Activated T-helper 1 cell treated with Interleukin-2 at 50 U/mL for 16 hours (primary cell): ENCODE measurements around the gene PRRC2B.
"Not testable (repeated sequence)": the region's sequence is repeated elsewhere in the genome, so short reads cannot be mapped to it uniquely, and the experiment has no call there.

ENCODE experiments used
- DNase-seq: peaks from one replicate; pipeline ENCODE4 v3.0.0-alpha.2; 2020; ENCODE audit warnings: low read depth

Gene PRRC2B

DNA sequence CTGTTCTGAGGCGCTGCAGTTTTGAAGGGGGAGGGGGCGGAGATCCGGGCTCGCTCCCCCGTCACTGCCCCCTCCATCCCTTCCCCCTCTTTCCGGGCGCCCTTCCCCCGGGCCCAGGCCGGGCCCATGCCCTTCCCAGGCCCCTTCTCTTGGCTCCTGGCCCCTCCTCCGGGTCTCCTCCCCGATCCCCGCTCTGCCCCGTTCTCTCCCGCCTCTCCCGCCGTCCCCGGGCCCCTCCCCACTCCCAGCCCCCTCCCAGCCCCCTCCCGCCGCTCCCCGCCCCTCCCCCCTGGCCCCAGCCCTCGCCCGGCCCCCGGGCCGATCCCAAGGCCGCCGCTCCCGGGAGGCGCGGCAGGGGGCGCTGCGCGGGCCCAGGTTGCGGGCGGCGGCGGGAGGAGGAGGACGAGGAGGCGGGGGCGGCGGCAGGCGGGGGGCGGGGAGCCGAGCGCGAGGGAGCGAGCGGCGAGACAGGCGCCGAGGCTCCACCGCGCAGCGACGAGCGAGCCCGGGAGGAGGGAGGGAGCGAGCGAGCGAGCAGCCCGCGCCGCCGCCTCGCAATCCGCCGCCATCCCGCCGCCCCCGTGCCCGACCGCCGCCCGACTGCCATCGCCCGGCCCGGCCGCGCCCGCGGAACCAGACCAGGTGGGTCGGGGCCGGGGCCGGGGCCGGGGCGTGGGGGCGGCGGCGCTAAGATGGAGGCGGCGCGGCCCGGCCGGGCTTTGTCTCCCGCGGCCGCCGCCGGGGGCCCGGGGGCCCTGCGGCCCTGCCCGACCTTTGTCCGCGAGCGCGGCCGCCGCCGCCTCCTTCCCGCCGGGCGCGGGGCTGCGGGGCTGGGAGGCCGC, at the start of gene PRRC2B:
TSS of gene PRRC2B (plus strand) at position 465 of the 842 bp plus-strand sequence. CDS start 36,059 bp downstream, outside the sequence.
- DNase-seq = peak; percentile 82

DNA sequence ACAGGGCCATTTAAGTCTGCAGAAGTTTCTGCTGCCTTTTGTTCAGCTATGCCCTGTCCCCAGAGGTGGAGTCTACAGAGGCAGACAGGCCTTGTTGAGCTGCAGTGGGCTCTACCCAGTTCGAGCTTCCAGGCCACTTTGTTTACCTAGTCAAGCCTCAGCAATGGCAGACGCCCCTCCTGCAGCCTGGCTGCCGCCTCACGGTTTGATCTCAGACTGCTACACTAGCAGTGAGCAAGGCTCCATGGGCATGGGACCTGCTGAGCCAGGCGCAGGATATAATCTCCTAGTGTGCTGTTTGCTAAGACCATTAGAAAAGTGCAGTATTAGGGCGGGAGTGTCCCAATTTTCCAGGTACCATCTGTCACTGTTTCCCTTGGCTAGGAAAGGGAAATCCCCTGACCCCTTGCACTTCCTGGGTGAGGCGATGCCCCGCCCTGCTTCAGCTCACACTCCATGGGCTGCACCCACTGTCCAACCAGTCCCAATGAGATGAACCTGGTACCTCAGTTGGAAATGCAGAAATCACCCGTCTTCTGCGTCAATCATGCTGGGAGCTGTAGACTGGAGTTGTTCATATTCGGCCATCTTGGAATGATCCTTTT, 48.9 kb upstream of the PRRC2B start:
- not testable (repeated sequence) for DNase-seq

DNA sequence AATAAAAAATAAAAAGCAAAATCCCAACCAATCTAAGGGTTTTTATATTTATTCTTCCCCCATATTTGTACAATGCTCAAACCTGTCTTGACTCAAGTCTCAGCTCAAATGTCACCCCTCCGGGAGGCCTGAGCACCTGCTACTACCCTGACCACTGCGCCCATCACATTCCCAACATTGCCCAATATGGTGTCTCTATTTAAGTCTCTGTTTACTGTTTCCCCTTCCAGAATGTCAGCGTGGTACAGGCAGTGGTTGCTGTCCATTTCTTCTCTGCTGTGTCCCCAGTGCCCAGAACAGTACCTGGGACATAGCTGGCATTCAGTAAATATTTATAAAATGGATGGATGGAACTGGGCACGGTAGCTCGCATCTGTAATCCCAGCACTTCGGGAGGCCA, 47.3 kb upstream of the PRRC2B start:
- DNase-seq = no peak

DNA sequence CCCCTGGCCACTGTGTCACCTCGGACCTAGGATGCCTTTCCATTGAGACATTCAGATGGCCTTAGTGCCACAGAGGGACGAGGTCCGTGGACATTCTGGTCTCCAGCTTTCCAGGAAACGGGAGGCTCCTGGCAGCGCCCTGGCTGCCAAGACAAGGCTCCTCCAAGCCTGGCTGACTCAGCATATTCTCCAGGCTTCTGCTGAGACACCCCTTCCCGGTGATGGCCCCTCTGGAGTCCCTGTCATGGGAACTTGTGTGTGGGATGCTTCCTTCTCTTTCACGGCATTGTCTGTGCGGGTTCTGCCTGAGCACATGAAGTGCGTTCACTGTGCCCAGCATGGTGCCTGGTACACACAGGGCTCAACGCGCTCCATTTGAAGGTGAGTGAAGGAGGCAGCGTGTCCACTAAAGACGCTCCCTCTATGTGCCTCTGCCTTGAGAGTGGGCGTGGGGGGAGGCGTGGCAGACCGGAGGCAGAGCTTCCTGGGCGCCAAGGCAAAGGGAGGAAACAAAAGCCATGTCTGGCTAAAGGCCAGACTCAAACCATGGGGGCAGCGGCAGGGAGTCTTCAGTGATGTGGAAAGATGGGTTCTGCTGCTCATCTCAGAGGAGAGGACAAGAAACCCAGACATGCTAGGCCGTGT, 46.4 kb upstream of the PRRC2B start:
- no peak for DNase-seq

DNA sequence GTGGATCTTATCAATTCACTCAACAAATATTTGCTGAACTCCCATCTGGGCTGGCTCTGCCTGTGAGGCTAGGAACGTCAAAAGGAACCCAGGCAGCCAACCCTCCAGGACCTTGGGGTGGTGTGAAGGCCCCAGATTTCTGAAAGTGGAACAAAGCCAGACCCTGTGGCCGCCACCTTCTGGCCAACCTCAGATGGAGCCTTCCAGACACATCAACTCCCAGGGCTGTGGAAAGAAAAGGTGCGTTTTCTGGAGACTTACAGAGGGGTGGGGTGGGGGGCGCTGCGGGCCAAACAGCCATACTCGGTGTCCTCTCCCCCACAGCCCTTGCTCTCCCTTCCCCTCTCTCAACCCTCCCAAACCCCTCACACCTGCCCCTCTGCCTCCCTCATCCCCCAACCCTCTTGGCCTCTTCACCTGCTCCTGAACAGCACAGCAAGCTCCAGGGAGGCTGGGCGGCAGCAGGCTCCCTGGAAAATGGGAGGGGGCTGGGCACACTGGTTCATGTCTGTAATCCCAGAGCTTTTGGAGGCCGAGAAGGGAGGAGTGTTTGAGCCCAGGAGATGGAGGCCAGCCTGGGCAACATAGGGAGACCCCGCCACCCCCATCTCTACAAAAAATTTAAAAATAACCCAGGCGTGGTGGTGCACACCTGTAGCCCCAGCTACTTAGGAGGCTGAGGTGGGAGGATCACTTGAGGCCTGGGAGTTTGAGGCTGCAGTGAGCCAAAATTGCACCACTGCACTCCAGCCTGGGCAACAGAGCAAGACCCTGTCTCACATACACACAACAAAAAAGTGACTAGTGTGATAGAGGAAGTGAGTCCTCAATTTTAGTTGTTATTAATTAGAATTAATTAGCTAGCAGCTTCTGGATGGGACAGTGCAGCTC, 45.0 kb upstream of the PRRC2B start:
- DNase-seq = no peak

DNA sequence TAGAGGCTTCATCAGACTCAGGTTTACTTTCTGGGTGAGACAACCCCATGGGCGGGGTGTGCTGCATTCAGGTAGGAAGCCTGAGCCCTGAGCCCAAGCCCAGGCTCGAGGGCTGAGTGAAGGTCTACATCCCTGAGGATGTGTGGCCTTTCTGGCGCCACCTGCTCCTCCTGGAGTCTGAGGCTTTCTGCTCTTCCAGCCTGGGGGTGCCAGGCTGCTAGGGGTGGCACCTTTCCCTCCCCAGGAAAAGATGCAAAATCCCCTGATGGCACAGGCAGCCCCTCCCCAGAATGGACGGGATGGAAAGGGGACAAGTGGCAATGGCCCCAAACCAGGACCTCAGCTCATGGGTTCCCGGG, 44.4 kb upstream of the PRRC2B start:
- DNase-seq = no peak

DNA sequence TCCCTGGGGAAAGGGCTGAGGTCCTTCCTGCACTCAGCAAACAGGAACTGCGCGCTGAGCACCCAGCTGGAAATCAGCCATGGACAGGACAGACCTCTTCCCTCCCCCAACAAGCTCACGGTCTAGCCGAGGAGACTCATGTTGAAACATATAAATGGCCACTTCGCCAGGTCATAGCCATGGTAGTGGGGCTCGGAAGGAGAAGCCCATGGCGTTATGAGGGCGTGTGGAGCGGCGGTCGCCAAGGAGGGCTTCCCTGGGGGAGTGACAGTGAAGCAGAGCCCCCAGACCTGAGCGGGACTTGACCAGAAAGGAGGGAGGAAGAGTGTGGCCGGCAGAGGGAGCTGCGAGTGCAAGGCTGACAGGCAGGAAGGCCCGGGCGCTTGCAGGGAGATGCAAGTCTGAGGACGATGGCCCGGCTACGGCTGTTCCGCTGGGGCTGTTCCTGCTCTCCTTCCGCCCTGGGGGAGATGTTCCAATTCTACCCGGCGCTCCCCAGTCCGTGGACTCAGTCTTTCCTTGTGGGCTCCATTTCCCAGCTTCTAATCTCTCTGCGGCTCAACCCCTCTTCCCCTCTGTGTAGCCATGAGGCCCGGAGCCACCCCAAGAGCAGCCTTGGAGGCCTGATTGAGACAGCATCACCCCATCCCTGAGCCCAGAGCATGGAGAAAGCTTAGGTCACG, 43.9 kb upstream of the PRRC2B start:
- DNase-seq = peak; percentile 76

DNA sequence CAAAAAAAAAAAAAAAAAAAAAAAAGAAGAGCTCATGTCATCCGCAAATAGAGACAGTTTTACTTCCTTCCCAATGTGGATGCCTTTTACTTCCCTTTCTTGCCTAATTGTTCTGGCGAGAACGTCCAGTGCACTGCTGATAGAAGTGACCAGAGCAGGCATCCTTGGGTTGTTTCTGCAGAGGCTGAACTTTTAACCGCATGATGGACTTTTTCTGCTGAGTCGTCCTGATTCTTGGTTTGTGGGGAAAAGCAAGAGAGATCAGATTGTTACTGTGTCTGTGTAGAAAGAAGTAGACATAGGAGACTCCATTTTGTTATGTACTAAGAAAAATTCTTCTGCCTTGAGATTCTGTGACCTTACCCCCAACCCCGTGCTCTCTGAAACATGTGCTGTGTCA, 37.4 kb upstream of the PRRC2B start:
- DNase-seq = not testable (repeated sequence)

DNA sequence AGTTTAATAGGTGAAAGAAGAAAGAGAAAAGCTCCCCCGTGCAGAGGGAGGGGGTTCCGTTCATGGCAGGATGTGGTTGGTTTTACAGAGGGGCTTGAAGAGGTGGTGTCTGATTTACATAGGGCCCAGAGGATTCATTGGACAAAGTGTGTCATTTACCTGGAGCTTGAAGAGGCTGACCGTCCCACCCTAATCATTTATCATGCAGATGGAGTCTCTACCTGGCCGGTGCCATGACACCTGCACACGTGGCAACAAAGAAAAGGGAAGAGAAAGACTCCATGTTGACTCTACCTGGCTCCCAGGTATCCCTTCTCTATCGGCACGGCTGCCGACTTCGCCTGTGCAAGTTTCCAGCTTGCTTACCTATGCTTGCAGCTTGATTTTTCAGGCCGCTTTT, 35.3 kb upstream of the PRRC2B start:
- DNase-seq = no peak

DNA sequence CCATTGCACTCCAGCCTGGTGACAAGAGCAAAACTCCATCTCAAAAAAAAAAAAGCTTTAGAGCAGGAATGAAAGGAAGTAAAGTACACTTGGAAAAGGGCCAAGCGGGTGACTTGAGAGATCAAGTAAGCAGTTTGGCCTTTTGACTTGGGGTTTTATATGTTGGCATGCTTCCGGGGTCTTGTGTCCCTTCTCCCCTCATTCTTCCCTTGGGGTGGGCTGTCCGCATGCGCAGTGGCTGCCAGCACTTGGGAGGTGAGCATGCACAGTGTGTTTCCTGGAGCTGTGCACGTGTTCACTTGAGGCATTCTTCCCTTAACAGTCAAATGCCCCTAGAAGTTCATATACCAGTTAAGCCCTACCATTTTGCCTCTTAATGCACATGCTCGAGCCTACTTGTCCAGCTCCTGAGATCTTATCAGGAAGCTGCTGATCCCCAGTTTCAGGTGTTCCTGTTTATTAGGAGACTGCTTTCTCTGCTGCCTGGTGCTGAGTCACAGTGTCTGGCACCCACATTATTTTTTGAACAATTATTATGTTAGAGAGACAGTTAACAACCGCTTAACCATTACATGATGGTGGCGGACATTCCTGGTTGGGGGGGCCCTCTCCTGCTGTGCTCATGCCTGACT, 32.6 kb upstream of the PRRC2B start:
- no peak for DNase-seq

DNA sequence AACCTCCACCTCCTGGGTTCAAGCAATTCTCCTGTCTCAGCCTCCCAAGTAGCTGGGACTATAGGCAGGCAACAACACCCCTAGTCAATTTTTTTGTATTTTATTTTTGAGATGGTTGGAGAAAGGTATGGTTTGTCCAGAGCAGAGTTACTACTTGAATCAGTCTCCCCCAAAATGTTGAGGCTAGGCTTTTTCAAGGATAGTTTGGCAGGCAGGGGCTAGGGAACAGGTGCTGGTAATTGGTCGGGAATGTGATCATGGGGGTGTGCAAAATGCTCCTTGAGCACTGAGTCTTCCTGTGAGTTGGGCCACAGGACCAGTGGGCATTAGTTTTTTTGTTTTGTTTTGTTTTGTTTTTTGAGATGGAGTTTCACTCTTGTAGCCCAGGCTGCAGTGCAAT, 28.3 kb upstream of the PRRC2B start:
- DNase-seq = no peak

DNA sequence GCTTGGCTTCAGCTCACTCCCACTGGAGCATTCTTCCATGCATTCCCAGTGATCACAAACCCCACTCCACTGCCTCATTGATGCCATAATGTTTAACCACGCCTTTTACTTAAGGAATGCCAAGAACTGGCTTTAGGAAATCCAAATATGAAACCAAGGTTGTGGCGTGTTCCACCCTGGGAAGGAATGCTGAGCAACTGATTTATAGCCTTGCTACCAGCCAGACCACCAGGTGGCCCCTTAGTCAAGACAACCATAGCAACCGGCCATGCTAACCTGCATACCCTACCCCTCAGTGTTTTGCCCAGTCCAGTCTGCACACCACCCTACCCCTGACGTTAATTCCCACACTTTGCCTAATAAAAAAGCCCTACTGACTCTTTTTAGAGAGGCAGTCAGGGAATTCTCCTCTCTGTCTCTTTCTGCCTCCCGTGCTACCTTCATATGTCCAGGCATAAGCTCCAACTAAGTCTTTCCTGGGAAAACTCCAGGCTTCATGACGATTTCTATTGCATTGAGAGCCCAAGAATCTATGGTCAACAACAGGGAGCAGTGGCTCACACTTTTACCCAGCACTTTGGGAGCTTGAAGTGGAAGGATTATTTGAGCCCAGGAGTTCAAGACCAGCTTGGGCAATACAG, 27.0 kb upstream of the PRRC2B start:
- DNase-seq = no peak

DNA sequence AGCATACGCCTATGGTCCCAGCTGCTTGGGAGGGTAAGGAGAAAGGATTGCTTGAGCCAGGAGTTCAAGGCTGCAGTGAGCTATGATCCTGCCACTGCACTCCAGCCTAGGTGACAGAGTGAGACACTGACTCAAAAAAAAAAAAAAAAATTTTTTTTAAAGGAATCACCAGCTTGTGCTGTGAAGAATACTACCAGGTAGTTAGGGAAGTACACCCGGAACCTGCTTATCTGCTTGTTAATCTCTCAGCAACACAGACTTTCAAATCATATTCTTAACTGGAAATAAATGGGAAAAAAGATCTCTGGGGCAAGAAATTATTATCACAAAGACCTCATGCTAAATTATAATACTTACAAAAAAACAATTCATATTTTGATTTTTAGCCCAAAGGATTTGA, 26.4 kb upstream of the PRRC2B start:
- DNase-seq = no peak

DNA sequence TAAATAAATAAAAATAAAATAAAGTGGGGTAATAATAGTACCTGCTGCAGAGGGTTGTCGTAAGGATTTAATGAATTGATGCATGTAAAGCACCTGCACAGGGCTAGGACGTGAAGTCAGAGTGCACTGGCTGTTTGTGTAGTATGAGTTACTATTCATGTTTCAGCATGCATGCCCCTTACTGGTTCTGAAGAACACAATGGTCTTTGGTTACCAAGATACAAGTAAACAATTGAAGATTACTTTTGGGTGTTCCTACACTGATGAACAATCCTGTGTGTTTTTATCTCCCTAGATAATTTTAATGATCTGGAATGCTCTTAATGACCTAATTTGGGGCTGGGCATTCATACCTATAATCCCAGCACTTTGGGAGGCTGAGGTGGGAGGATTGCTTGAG, 23.2 kb upstream of the PRRC2B start:
- no peak for DNase-seq

DNA sequence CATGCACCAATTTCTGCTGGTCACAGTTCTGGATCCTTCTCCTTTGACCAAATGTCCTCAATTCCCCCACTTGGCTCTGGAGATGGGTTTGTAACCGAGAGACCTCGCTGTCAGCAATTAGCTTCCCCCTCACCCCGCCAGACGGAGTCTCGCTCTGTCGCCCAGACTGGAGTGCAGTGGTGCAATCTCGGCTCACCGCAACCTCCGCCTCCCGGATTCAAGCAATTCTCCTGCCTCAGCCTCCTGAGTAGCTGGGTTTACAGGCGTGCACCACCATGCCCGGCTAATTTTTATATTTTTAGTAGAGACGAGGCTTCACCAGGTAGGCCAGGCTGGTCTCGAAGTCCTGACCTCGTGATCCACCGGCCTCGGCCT, 21.3 kb upstream of the PRRC2B start:
- not testable (repeated sequence) for DNase-seq

DNA sequence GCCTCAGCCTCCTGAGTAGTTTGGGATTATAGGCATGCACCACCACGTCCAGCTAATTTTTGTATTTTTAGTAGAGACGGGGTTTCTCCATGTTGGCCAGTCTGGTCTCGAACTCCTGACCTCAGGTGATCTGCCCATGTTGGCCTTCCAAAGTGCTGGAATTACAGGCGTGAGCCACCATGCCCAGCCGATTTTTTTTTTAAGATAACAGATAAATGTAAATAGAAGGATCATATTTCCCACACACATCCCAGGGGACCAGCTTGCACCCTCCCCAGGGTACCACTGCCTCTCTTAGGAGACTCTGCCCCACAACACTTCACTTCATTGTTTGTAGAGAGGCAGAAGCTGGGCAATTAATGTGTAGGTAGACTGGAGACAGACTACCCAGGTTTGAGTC, 19.2 kb upstream of the PRRC2B start:
- DNase-seq = not testable (repeated sequence)

DNA sequence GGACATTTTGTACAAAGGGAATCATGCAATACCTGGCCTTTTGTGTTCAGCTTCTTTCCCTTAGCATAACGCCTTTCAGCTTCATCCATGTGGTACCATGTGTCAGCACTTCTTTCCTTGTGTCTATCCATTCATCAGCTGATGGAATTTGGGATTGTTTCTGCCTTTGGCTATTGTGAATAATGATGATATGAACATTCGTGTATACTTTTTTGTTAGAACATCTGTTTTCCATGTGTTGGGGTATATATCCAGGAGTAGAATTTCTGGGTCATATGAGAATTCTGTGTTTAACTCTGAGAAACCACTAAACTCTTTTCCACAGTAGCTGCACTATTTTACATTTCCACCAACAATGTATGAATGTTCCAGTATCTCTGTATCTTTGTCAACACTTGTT, 14.8 kb upstream of the PRRC2B start:
- DNase-seq = no peak

DNA sequence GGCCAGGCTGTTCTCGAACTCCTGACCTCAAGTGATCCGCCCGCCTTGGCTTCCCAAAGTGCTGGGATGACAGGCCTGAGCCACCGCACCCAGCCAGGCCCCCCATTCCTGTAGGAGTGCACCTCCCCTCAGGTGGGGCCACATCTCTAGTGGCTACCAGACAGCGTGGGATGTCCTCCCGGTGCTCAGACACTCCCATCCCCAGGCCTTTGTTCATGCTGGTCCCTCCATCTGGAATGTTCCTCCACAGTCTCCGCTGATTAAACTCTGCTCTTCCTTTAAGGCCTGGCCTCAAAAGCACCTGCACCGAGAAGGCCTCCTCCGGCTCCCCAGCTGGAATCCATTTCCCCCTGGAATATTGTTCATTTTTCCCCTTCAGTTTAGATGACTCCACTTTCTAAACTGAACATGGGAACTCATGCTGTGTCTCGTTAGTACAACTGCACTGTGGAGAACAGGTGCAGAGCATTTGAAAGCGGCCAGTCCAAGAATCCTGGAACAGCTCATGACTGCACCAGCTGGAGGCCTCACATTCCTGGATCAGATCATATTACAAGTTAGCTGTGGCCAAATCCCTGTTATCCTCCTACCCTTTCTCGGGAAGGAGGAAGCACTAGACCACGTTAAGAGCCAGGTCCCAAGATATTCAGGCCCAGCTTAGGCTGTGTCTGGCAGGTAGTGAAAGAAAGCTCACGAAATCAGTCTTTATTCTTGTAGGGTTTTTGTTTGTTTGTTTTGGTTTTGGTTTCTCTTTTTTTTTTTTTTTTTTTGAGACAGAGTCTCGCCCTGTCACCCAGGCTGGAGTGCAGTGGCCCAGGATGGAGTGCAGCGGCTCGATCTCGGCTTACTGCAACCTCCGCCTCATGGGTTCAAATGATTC, 10.8 kb upstream of the PRRC2B start:
- DNase-seq = no peak

DNA sequence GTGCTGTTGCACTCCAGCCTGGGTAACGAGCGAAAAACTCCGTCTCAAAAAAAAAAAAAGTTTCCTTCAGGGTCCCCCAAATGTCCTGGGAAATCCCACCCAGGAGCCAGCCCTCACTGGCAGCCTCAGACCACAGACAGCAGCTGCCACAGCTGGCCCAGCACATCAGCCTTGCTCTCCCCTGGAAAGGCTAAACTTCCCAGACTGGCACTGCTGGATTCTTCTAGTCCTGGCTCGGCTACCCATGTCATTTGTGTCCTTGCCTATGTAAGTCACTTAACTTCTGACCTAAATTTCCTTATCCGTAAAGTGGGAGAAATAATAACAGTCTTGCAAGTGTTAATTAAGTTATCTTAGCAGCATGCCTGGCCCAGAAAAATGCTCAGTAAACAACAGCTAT, 8.6 kb upstream of the PRRC2B start:
- no peak for DNase-seq

DNA sequence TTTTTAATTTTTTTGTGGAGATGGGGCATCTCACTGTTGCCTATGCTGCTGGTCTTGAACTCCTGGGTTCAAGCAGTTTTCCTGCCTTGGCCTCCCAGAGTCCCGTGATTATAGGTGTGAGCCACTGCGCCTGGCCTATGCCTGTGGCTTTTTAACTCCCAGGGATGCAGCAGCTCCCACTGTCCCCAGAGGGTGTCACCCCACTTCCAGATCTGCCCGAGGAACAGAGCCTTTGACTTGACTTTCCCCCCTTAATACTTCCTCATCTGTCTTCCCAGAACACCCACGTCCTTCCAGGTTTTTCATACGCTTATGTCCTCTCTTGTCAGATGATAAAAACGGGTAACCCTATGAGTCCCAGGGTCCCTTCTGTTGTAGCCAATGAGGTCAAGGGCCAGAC, 7.6 kb upstream of the PRRC2B start:
- DNase-seq = no peak
